ENCODE data around the gene PLEKHB1. TPM values are rescaled to one million over a fixed set of nuclear protein-coding genes. Genes with fewer than 3 reads are reported as not detected.
A peak's percentile ranks its signal among the peaks of the same experiment; 100 is the strongest.

PLEKHB1 gene
- total RNA-seq, 1 experiment from 2014 or later = 37.1 TPM

GRCh38 chr11:73651252-73651651 is 4.9 kb downstream of the PLEKHB1 start:
- Histone ChIP-seq H3T11ph (ENCODE audit: low read length) (no peak overlapping the region), H4K91ac (ENCODE audit: insufficient read length, low read depth, low read length) (no peak overlapping the region), H3K9ac (ENCODE audit: extremely low read depth, insufficient read length, low read length) (no peak overlapping the region), H3K23me2 (ENCODE audit: insufficient read length, low read depth, low read length, poor library complexity, severe bottlenecking) (peaks cover 9% of the 10 kb centered on the region), H3K56ac (ENCODE audit: insufficient read length, low read depth, low read length) (no peak overlapping the region), H3K4me2 (ENCODE audit: insufficient read depth, insufficient read length, low read length) (no peak overlapping the region), H3K23ac (ENCODE audit: insufficient read length, low read depth, low read length) (no peak overlapping the region), H3K4ac (ENCODE audit: low read depth, low read length) (no peak overlapping the region), H3K9me3 (ENCODE audit: control insufficient read depth, low read depth, low read length) (no peaks in the 10 kb centered on the region), H3K18ac (ENCODE audit: insufficient read length, low read depth, low read length) (no peak overlapping the region), H2BK120ac (ENCODE audit: low read depth, low read length, poor library complexity, severe bottlenecking) (no peak overlapping the region), H3K79me1 (ENCODE audit: insufficient read depth, low read depth, low read length, poor library complexity, severe bottlenecking) (no peaks in the 10 kb centered on the region), H3K14ac (ENCODE audit: insufficient read depth, low read length) (no peak overlapping the region), H2BK12ac (ENCODE audit: insufficient read length, low read depth, low read length) (no peak overlapping the region), H2AFZ (ENCODE audit: low read length) (no peak overlapping the region), H4K20me1 (ENCODE audit: control insufficient read depth, insufficient read depth, insufficient read length) (no peaks in the 10 kb centered on the region), H3K27ac (ENCODE audit: insufficient read length, low read depth, low read length) (no peak overlapping the region), H3K4me1 (ENCODE audit: insufficient read depth, low read length) (peaks cover 7% of the 10 kb centered on the region; the same call in 1 of the 2 replicates), H2BK5ac (ENCODE audit: insufficient read length, low read length) (no peak overlapping the region), H2BK20ac (ENCODE audit: low read depth, low read length, poor library complexity, severe bottlenecking) (no peak overlapping the region), H3K79me2 (ENCODE audit: insufficient read depth, low read length) (no peaks in the 10 kb centered on the region), H3K27me3 (ENCODE audit: insufficient read depth, low read length) (no peaks in the 10 kb centered on the region), H4K8ac (replicated peaks; ENCODE audit: insufficient read length, low read depth, low read length) (no peak overlapping the region), H4K5ac (ENCODE audit: insufficient read length, low read depth, low read length) (no peak overlapping the region), H2AK5ac (ENCODE audit: insufficient read length, low read length) (no peak overlapping the region), H2BK15ac (ENCODE audit: low read depth, low read length) (no peak overlapping the region)
- H3K27ac Mint-ChIP-seq = peak overlapping the region in 1 of 3 experiments; percentile 49; a peak in 2 of 7 replicates
- H3K9me3 Mint-ChIP-seq = no peaks in the 10 kb centered on the region
- WGBS (ENCODE audit: extremely low coverage, insufficient read length, low lambda C conversion rate) = no CpG with 5 or more reads among the region's 5 CpGs
- no peak overlapping the region for H3K4me3 Mint-ChIP-seq
- DNase-seq = no peak
- H3K36me3 Mint-ChIP-seq (ENCODE audit: insufficient read depth in 1 of 3, low read depth in 3 of 3) = peaks cover 0 to 17% (median 15%) of the 10 kb centered on the region in 3 experiments; a peak in 4 of 7 replicates
- peaks cover 46 to 52% of the 10 kb centered on the region in 2 experiments for H3K4me1 Mint-ChIP-seq
- peaks cover 3% of the 10 kb centered on the region for H3K27me3 Mint-ChIP-seq (ENCODE audit: low read depth)
- no peak for TF ChIP-seq CTCF (conservative IDR thresholded peaks at IDR 0.05)

Measured in H9 (cell line).